ENCODE measurements around the gene SMIM33.
"Not testable (repeated sequence)": the region's sequence is repeated elsewhere in the genome, so short reads cannot be mapped to it uniquely, and the experiment has no call there.

Gene SMIM33

DNA sequence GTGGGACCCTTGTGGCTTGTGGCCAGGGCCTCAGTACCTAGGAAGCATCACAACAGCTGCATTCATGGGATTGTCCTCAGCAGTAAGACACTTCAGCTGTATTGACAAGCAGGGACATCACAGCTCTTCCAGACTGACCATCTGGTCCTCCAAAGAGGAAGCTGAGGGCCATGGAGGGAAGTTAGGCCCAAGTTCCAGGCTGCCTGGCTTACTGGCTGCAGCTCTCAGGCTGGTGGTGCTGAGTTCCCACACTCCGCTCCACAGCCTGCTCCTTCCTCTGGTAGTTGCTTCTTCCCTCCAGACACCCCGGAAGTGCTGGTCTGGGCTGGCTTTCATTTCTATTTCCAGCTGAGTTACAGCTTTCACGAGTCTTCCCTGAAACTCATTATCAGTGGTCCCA is 17.5 kb downstream of the SMIM33 start:
- DNase-seq (ENCODE audit: low read depth): no peak
- no peak overlapping the region for H3K4me3 ChIP-seq (ENCODE audit: low read depth, low read length)
- TF ChIP-seq, protein P1, sequence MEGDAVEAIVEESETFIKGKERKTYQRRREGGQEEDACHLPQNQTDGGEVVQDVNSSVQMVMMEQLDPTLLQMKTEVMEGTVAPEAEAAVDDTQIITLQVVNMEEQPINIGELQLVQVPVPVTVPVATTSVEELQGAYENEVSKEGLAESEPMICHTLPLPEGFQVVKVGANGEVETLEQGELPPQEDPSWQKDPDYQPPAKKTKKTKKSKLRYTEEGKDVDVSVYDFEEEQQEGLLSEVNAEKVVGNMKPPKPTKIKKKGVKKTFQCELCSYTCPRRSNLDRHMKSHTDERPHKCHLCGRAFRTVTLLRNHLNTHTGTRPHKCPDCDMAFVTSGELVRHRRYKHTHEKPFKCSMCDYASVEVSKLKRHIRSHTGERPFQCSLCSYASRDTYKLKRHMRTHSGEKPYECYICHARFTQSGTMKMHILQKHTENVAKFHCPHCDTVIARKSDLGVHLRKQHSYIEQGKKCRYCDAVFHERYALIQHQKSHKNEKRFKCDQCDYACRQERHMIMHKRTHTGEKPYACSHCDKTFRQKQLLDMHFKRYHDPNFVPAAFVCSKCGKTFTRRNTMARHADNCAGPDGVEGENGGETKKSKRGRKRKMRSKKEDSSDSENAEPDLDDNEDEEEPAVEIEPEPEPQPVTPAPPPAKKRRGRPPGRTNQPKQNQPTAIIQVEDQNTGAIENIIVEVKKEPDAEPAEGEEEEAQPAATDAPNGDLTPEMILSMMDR (IDR thresholded peaks at IDR 0.05; ENCODE audit: low read depth, low read length, missing control alignments): no peak

DNA sequence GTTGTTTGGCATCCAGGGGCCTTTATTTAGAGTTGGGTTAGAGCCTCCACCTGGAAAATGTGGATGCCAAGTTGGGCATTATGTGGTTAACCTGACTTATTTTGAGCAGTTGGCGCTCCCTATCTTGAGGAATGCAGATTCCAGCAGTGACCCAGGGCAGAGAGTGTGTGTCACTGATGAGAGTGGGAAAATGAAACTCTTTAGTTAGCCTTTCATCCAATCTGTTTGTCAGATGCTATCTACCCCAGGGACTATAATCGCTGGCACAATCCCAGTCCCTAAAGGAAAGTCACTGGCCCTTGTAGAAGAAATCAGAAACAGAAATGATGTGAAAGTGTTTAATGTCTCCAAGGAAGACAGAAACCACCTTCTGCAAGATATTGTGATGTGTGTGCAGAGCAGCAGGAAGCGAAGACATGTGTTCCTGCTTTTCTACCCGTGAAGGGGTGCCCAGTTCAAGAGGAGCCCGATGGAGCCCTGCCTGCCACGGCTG is 21.9 kb downstream of the SMIM33 start:
- no peak overlapping the region for H3K4me3 ChIP-seq (ENCODE audit: low read depth, low read length)
- DNase-seq (ENCODE audit: low read depth): no peak
- TF ChIP-seq, protein P1 (IDR thresholded peaks at IDR 0.05; ENCODE audit: low read depth, low read length, missing control alignments): no peak

DNA sequence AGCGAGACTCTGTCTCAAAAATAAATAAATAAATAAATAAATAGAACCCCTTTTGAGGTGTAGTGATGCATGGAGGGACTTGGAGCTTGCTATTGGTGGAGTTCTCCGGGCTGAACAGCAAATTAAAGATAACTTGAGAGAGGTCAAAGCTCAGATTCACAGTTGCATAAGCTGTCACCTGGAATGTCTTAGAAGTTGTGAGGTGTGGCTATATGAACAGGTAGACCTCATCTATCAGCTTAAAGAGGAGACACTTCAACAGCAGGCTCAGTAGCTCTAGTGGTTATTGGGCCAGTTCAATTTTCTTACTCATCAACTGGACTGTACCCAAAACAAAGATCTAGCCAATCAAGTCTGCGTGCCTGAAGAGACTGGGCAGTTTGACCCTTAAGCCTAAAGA is 23.5 kb downstream of the SMIM33 start:
- TF ChIP-seq, protein P1 (IDR thresholded peaks at IDR 0.05; ENCODE audit: low read depth, low read length, missing control alignments): no peak
- no peak overlapping the region for H3K4me3 ChIP-seq (ENCODE audit: low read depth, low read length)
- DNase-seq (ENCODE audit: low read depth): no peak

DNA sequence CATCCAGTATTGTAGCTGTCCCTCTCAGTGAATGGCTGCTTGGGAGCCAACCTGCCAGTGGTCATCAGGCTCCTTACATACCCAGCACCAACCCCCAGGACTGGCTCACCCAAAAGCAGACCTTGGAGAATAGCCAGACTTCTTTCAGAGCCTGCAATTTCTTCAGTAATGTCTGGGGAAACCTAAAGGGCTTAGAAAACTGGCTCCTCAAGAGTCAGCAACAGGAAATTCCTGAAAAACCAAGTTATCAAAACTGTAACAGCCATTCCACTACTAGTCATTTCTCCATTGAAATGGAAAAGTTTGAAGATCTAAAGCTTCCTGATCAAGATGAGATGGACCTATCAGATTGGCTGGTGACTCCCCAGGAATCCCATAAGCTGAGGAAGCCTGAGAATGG is 24.0 kb downstream of the SMIM33 start:
- TF ChIP-seq, protein P1 (IDR thresholded peaks at IDR 0.05; ENCODE audit: low read depth, low read length, missing control alignments): no peak
- DNase-seq (ENCODE audit: low read depth): no peak
- H3K4me3 ChIP-seq (ENCODE audit: low read depth, low read length): no peak overlapping the region

DNA sequence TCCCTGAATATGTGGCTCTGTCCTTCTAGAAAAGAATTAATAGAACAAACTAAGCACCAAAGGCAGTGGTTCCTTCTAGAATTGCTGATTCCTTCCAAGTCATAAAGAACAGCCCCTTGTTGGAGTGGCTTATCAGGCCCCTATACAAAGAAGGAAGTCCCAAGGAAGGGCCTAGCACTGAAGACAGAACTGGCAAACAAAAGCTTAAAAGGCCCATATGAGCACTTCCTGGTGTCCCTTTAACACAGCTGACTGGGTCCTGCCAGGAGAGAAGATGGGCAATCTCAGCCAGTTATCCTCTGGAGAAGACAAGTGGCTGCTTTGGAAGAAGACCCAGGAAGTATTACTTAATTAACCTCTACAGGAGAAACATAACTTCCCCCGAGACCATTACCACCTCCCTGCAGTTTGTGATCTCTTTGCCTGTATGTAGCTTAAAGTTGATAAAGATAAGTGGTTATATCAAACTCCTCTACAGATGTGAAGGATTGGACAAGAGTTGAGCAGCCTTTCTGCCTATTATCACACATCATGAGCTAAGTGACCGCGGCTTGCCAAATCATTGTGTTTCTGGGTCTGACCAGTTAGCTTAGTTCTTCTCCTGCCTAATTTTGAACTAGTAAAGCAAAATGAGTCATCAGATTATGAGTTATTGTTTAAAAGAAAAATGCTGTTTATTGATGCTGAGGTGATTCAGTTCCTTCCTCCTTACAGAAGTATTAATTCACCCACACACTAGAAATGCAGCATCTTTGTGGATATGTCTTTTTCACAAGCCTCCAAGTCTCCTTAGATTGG is 25.0 kb downstream of the SMIM33 start:
- TF ChIP-seq, protein P1 (IDR thresholded peaks at IDR 0.05; ENCODE audit: low read depth, low read length, missing control alignments): no peak
- no peak for DNase-seq (ENCODE audit: low read depth)
- H3K4me3 ChIP-seq (ENCODE audit: low read depth, low read length): no peak overlapping the region

DNA sequence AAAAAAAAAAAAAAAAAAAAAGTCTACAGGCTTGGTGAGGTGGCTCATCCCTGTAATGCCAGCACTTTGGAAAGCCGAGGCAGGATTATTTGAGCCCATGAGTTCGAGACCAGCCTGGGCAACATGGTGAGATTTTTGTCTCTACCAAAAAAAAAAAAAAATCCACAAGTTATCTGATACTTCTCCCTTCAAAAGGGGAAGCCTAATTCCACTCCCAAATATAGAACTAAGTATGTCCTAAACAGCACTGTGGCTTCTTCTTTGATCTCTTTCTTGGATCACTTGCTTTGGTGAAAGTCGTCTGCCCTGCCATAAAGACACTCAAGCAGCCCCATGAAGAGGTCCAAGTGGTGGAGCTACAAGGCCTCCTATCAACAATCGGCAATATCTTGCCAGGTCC is 30.6 kb downstream of the SMIM33 start:
- no peak for DNase-seq (ENCODE audit: low read depth)
- H3K4me3 ChIP-seq (ENCODE audit: low read depth, low read length): no peak overlapping the region
- TF ChIP-seq, protein P1 (IDR thresholded peaks at IDR 0.05; ENCODE audit: low read depth, low read length, missing control alignments): no peak

DNA sequence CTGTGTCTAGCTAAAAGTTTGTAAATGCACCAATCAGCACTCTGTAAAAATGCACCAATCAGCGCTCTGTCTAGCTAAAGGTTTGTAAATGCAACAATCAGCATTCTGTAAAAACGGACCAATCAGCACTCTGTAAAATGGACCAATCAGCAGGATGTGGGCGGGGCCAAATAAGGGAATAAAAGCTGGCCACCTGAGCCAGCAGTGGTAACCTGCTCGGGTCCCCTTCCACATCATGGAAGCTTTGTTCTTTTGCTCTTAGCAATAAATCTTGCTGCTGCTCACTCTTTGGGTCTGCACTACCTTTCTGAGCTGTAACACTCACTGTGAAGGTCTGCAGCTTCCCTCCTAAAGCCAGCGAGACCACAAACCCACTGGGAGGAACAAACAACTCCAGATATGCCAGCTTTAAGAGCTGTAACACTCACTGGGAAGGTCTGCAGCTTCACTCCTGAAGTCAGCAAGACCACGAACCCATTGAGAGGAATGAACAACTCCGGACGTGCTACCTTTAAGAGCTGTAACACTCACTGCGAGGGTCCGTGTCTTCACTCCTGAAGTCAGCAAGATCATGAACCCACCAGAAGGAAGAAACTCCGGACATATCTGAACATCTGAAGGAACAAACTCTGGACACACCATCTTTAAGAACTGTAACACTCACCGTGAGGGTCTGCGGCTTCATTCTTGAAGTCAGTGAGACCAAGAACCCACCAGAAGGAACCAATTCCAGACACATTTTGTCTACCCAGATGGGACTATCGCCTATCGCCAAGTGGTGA is 32.4 kb downstream of the SMIM33 start:
- not testable (repeated sequence) for H3K4me3 ChIP-seq (ENCODE audit: low read depth, low read length); DNase-seq (ENCODE audit: low read depth)

DNA sequence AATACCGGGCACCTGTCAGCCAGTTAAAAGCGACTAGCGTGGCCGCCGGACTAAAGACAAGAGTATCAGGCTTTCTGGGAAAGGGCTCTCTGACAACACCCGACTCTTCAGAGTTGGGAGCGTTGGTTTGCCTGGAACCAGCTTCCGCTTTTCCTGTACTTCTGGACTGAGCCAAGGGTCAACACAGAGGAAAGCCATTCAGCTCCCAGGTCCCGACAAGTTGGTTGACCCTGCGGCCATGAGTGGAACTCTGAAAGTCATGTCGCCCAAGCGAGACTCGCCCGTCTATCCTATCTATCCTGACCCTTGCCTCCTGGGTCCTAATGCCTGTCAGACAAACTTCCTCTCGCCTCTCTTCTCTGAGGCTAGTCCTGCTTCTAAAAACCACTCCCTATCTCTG is 33.1 kb downstream of the SMIM33 start:
- DNase-seq (ENCODE audit: low read depth); H3K4me3 ChIP-seq (ENCODE audit: low read depth, low read length): not testable (repeated sequence)

DNA sequence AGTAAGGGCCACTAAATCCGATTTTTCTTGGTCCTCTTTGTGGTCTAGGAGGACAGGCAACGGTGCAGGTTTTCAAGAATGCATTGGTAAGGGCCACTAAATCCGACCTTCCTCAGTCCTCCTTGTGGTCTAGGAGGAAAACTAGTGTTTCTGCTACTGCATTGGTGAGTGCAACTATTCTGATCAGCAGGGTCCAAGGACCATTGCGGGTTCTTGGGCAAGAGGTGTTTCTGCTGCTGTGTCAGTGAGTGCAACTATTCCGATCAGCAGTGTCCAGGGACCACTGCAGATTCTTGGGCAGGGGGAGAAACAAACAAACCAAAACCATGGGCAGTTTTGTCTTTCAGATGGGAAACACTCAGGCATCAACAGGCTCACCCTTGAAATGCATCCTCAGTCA is 33.9 kb downstream of the SMIM33 start:
- not testable (repeated sequence) for H3K4me3 ChIP-seq (ENCODE audit: low read depth, low read length); DNase-seq (ENCODE audit: low read depth)

Measured in GM12864 (cell line).